NCI-H1694 treated with DMSO at 0.1 percent for 48 hours (cell line): ENCODE data around the gene CARM1.
"Not testable (repeated sequence)": the region's sequence is repeated elsewhere in the genome, so short reads cannot be mapped to it uniquely, and the experiment has no call there.

Experiments
- DNase-seq: peaks from one replicate; lab custom pipeline; 2025; lab: John Stamatoyannopoulos, UW

CARM1 gene

GRCh38 chr19:10846500-10847202 is 24.7 kb upstream of the CARM1 start:
- DNase-seq, result no peak

DNA sequence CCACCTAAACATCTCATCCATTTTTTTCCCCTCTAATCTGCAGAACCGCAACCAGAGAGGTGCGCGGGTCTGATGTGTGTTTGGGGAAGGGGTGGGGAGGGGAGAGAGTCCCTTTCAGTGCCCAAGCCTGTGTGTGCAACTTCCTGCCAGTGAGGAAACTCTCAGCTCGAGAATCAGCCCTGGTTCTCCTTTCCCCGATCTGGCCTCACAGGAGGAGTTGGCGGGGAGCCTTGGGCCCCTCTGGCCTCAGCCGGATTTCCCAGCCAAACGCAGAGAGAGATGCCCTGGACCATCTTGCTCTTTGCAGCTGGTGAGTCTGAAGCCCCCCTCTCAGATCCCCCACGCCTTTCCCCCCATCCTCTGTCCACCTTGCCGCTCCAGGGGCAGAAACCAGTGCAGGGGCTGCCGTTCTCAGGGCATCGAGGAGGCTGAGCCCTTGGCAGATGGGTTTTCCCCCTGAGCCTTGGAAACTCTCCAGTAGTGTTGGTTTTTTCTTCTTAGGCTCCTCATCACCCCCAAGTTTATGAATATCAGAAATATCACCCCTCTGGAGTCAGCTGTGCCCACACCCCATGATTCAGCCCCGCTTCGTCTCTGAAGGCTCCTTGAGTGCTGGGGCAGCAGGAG is 23.0 kb upstream of the CARM1 start, which contains the start of gene C19orf38:
C19orf38 (plus strand) TSS at position 186 of the 627 bp plus-strand sequence; CDS start at position 280, 94 bp downstream.
- DNase-seq, result no peak

- no peak for DNase-seq
Measured at GRCh38 chr19:10850631-10851030, 20.7 kb upstream of the CARM1 start.

- DNase-seq, result no peak
Measured at GRCh38 chr19:10852098-10852800, 19.1 kb upstream of the CARM1 start.

GRCh38 chr19:10852941-10853340 is 18.4 kb upstream of the CARM1 start:
- no peak for DNase-seq

GRCh38 chr19:10854350-10855089 is 16.8 kb upstream of the CARM1 start:
- no peak for DNase-seq

DNA sequence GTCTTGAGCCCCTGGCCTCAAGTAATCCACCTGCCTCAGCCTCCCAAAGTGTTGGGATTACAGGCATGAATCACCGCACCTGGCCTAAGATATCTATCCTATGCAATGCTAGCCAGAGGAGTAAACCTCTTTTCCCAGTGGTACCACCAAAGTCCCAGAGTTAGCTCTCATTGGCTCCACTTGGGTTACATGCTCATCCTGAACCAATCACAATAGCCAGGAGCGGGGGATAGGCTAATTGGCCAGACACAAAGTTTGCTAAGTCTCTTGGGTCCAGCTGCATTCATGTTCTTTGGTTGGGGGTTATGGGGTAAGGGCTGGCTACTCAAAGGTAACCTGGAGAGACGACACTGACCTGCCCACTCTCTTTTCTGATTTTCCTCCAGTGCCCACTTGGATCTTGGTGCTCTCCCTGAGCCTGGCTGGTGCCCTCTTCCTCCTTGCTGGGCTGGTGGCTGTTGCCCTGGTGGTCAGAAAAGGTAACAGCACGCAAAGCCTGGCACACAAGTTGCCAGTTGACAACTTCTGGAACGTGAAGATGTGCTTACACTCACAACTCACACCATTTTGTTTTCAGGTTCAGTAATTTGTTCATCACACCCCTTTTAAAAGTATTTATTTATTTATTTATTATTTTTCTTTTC is 15.4 kb upstream of the CARM1 start:
- DNase-seq, result no peak

GRCh38 chr19:10856899-10857298 is 14.5 kb upstream of the CARM1 start:
- not testable (repeated sequence) for DNase-seq

GRCh38 chr19:10858204-10858828 is 13.0 kb upstream of the CARM1 start:
- DNase-seq, result peak; percentile 6

- peak; percentile 17 for DNase-seq
Measured at GRCh38 chr19:10861103-10861651, 10.2 kb upstream of the CARM1 start.

- no peak for DNase-seq
Measured at GRCh38 chr19:10862561-10863106, 8.7 kb upstream of the CARM1 start.

GRCh38 chr19:10863107-10863717 is 8.1 kb upstream of the CARM1 start:
- DNase-seq, result no peak

- DNase-seq, result peak; percentile 62
Measured at GRCh38 chr19:10864538-10864899, 6.8 kb upstream of the CARM1 start.

GRCh38 chr19:10866495-10866894 is 4.9 kb upstream of the CARM1 start:
- no peak for DNase-seq

DNA sequence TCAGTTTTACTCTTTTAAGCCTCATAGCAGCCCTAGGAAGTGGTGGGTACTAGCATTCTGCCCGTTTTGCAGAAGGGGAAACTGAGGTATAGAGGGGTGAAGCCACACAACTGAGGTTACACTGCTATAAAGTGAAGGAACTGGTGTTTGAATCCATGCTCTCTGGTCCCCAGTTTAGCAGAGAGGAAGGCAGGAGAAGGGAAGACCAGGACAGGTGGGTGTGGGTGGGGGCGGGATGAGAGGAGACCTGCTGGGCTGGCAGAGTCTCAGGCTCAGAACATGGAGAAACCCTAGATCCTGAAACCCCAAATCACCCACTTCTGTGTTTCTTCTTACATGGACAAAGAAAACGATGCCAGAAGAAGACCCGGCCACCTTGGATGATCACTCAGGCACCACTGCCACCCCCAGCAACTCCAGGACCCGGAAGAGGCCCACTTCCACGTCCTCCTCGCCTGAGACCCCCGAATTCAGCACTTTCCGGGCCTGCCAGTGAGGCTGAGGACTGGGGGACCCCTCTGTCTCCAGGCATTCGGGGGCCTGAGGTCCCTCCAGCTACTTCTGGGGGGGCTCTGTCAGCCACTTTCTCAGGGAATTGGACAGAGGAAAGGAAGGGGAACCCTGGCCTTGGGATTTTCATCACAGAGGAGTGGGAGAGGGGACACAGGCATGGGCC is 2.3 kb upstream of the CARM1 start:
- DNase-seq, result no peak

- DNase-seq, result not testable (repeated sequence)
Measured at GRCh38 chr19:10869872-10870311, 1.5 kb upstream of the CARM1 start.

- no peak for DNase-seq
Measured at GRCh38 chr19:10870501-10870954, 825 bp upstream of the CARM1 start.

- DNase-seq, result no peak
Measured at GRCh38 chr19:10871711-10872545, 575 bp downstream of the CARM1 start.
